Kidney (tissue), 14 donors: ENCODE measurements around the gene SLC28A1. TPM values are rescaled to one million over a fixed set of nuclear protein-coding genes. Genes with fewer than 3 reads are reported as not detected.
A peak's percentile ranks its signal among the peaks of the same experiment; 100 is the strongest.

ENCODE experiments used
- DNase-seq, 5 donors: peaks; one replicate each; pipeline ENCODE4 v3.0.0-alpha.2; 2013 to 2020
- FAIRE-seq: peaks from 2 replicates; lab custom pipeline; 2012; peaks lifted over from hg19 to GRCh38; lab: Jason Lieb, UNC
- H3K27ac ChIP-seq, 2 donors: one replicate each; pipeline ENCODE4 v1.7.0; 2013; ENCODE audit warnings: low read depth in 2 of 2, low read length in 2 of 2, inconsistent platforms in 1 of 2
- H3K27me3 ChIP-seq: one replicate; pipeline ENCODE4 v1.7.1; 2013; ENCODE audit warnings: low read length, inconsistent platforms; ENCODE audit not compliant: control insufficient read depth, insufficient read depth
- H3K36me3 ChIP-seq, 3 donors: one replicate each; pipeline versions ENCODE4 v1.7.0 to v1.7.1; 2013; ENCODE audit warnings: low read length in 3 of 3, control low read depth in 1 of 3, inconsistent platforms in 1 of 3; ENCODE audit not compliant: insufficient read depth in 3 of 3, control insufficient read depth in 2 of 3
- H3K4me1 ChIP-seq, 3 donors: one replicate each; pipeline versions ENCODE4 v1.7.0 to v1.7.1; 2013; ENCODE audit warnings: low read length in 3 of 3, inconsistent platforms in 1 of 3, low read depth in 1 of 3; ENCODE audit not compliant: control insufficient read depth in 2 of 3, insufficient read depth in 2 of 3
- H3K4me3 ChIP-seq, 3 donors: one replicate each; pipeline versions ENCODE4 v1.7.0 to v1.8.1; 2013; ENCODE audit warnings: low read length in 3 of 3, control low read depth in 1 of 3, inconsistent platforms in 1 of 3
- H3K9ac ChIP-seq, 3 donors: one replicate each; pipeline versions ENCODE4 v1.7.0 to v1.7.1; 2013; ENCODE audit warnings: low read length in 3 of 3, control low read depth in 1 of 3, inconsistent platforms in 1 of 3
- H3K9me3 ChIP-seq, 3 donors: one replicate each; pipeline versions ENCODE4 v1.7.0 to v1.7.1; 2013; ENCODE audit warnings: low read length in 3 of 3, control low read depth in 1 of 3, inconsistent platforms in 1 of 3; ENCODE audit not compliant: control insufficient read depth in 2 of 3, insufficient read depth in 1 of 3
- CTCF ChIP-seq: IDR thresholded peaks from 3 replicates; pipeline ENCODE4 v1.5.1; 2012; ENCODE audit warnings: mild to moderate bottlenecking, moderate library complexity, borderline replicate concordance; ENCODE audit not compliant: insufficient read depth; ENCODE audit errors: extremely low read depth
- intact Hi-C: fragments of 100-400 bp; cut with DNase I; formaldehyde crosslinking; loops from one replicate; pipeline ENCODE4 v1.11.1; 2022
- polyA plus RNA-seq: library from polyadenylated mRNA; stranded (reverse); fragments of 350-450 nt; fragmentation: Illumina TruSeq; extraction: RNeasy Lipid Tissue Mini Kit (QIAGEN cat#74804); gene quantifications from one replicate; pipeline ENCODE4 v1.2.3, GENCODE V29; 2014; ENCODE audit warnings: low read depth, low replicate concordance; ENCODE audit not compliant: insufficient read depth
- total RNA-seq: library from RNA; stranded (reverse); fragmentation: NEBNext Ultra II Directional; extraction: Animal tissue kit (Norgen Biotek cat#: 25700); gene quantifications from one replicate; pipeline ENCODE4 v1.2.1, GENCODE V29; 2021
- donor health status: control.
- donor health status: control.
- donor health status: control.
- donor health status: control.
- donor health status: control.
- donor health status: DM: yes; HTN: yes; CAD: no.
- donor health status: Normal renal cell carcinoma (clear cell type).

The SLC28A1 gene
- total and polyA plus RNA-seq, 2 donors from 2014 or later, result 12.8 to 51.2 TPM

GRCh38 chr15:84926491-84927230 lies 42.2 kb downstream of the SLC28A1 start:
- Histone ChIP-seq H3K4me1 (peaks cover 0 to 9% (median 6%) of the 10 kb centered on the region in 3 donors), H3K36me3 (no peaks in the 10 kb centered on the region), H3K27ac (no peak overlapping the region), H3K4me3 (no peak overlapping the region), H3K9ac (no peak overlapping the region), H3K27me3 (no peaks in the 10 kb centered on the region), H3K9me3 (no peaks in the 10 kb centered on the region)
- intact Hi-C loops, result loop anchor here (10.0 kb wide), 1 partner anchor 332 kb away; no protein-coding TSS in a partner anchor
- DNase-seq, result no peak
- FAIRE-seq, result no peak
- TF ChIP-seq CTCF, result no peak

- Histone ChIP-seq H3K4me3 (no peak overlapping the region), H3K9ac (no peak overlapping the region), H3K36me3 (no peaks in the 10 kb centered on the region), H3K4me1 (peaks cover 0 to 9% (median 6%) of the 10 kb centered on the region in 3 donors), H3K27ac (no peak overlapping the region), H3K27me3 (no peaks in the 10 kb centered on the region), H3K9me3 (no peaks in the 10 kb centered on the region)
- no peak for TF ChIP-seq CTCF
- FAIRE-seq (no peak), DNase-seq (no peak)
- intact Hi-C loops, result loop anchor here (10.0 kb wide), 1 partner anchor 334 kb away; no protein-coding TSS in a partner anchor
Measured at GRCh38 chr15:84928843-84929168, 44.3 kb downstream of the SLC28A1 start.

GRCh38 chr15:84929795-84930603 lies 45.5 kb downstream of the SLC28A1 start:
- H3K9ac ChIP-seq, result no peak overlapping the region
- H3K4me1 ChIP-seq, result peaks cover 0 to 9% (median 4%) of the 10 kb centered on the region in 3 donors
- no peak overlapping the region for H3K27ac ChIP-seq
- H3K36me3 ChIP-seq, result no peaks in the 10 kb centered on the region
- FAIRE-seq (no peak), DNase-seq (peak; percentile 46 to 90 (median 66))
- H3K9me3 ChIP-seq, result no peaks in the 10 kb centered on the region
- no peak overlapping the region for H3K4me3 ChIP-seq
- no peaks in the 10 kb centered on the region for H3K27me3 ChIP-seq
- TF ChIP-seq CTCF, result no peak
- intact Hi-C loops, result loop anchor here (10.0 kb wide), 1 partner anchor 335 kb away; no protein-coding TSS in a partner anchor
